OCI-LY7 (cell line): ENCODE measurements around the gene SEMA3G. TPM values are rescaled to one million over a fixed set of nuclear protein-coding genes. Genes with fewer than 3 reads are reported as not detected.

ENCODE experiments used
- BruUV-seq: library from RNA; stranded (reverse); fragments of 400-500 nt; replicated peaks from 2 replicates; lab custom pipeline; 2021; lab: Mats Ljungman, UMichigan
- CTCF ChIA-PET: fragments of 300-600 bp; sonication (Branson Sonifier 250); formaldehyde crosslinking; loops from one replicate; lab custom pipeline; 2022; ENCODE audit warnings: antibody characterized with exemption; ENCODE audit not compliant: unreplicated experiment; lab: Charles Lee
- POLR2A ChIA-PET: fragments of 300-600 bp; sonication (Branson Sonifier 250); formaldehyde crosslinking; loops from one replicate; lab custom pipeline; 2022; ENCODE audit warnings: antibody characterized with exemption; lab: Charles Lee
- DNase-seq: peaks from one replicate; pipeline ENCODE4 v3.0.0-alpha.2; 2015; ENCODE audit warnings: low spot score
- H2AFZ ChIP-seq: fragments of 200-600 bp; sonication (generic), shearing (Covaris generic); 2 replicates; pipeline ENCODE4 v1.6.1; 2014; ENCODE audit warnings: mild to moderate bottlenecking, antibody characterized with exemption, low read length, moderate library complexity
- H3K27ac ChIP-seq: fragments of 200-600 bp; sonication (generic); 2 replicates; pipeline ENCODE4 v1.5.1; 2014; ENCODE audit warnings: mixed run types, low read depth, mild to moderate bottlenecking, moderate library complexity, low read length, inconsistent platforms; ENCODE audit not compliant: poor library complexity, severe bottlenecking
- H3K36me3 ChIP-seq: fragments of 200-600 bp; sonication (generic); 2 replicates; pipeline ENCODE4 v1.6.1; 2014; ENCODE audit warnings: mild to moderate bottlenecking, antibody characterized with exemption, low read length, moderate library complexity, mixed read lengths; ENCODE audit not compliant: insufficient read depth
- H3K4me1 ChIP-seq: fragments of 200-600 bp; sonication (generic); 2 replicates; pipeline ENCODE4 v1.5.1; 2014; ENCODE audit warnings: mild to moderate bottlenecking, low read length; ENCODE audit not compliant: insufficient read depth, poor library complexity, severe bottlenecking
- H3K4me2 ChIP-seq: fragments of 200-600 bp; sonication (generic); 2 replicates; pipeline ENCODE4 v1.6.1; 2014; ENCODE audit warnings: mild to moderate bottlenecking, low read length
- H3K4me3 ChIP-seq: fragments of 200-600 bp; sonication (generic); 2 replicates; pipeline ENCODE4 v1.5.1; 2014; ENCODE audit warnings: mild to moderate bottlenecking, low read depth, low read length; ENCODE audit not compliant: poor library complexity, severe bottlenecking
- H3K79me2 ChIP-seq: fragments of 200-600 bp; sonication (generic); 2 replicates; pipeline ENCODE4 v1.6.1; 2016; ENCODE audit warnings: low read depth, mild to moderate bottlenecking, low read length, moderate library complexity, mixed read lengths; ENCODE audit not compliant: insufficient read depth
- H3K9me2 ChIP-seq: fragments of 200-600 bp; sonication (generic); 2 replicates; pipeline ENCODE4 v1.6.1; 2016; ENCODE audit warnings: mild to moderate bottlenecking, low read length, mixed read lengths; ENCODE audit not compliant: insufficient read depth
- H3K9me3 ChIP-seq: fragments of 200-600 bp; sonication (generic); 2 replicates; pipeline ENCODE4 v1.6.1; 2014; ENCODE audit warnings: mild to moderate bottlenecking, mixed run types, low read length, mixed read lengths
- H4K20me1 ChIP-seq: fragments of 200-600 bp; sonication (generic); 2 replicates; pipeline ENCODE4 v1.6.1; 2014; ENCODE audit warnings: mild to moderate bottlenecking, antibody characterized with exemption, low read length, moderate library complexity, mixed read lengths; ENCODE audit not compliant: insufficient read depth
- CTCF ChIP-seq: fragments of 200-600 bp; sonication (generic); conservative IDR thresholded peaks from 2 replicates; pipeline ENCODE4 v1.5.1; 2014; ENCODE audit warnings: mild to moderate bottlenecking, antibody characterized with exemption, low read length, moderate library complexity, mixed read lengths
- EZH2phosphoT487 ChIP-seq: fragments of 200-600 bp; sonication (generic); IDR thresholded peaks from 2 replicates; pipeline ENCODE4 v1.6.1; 2018; ENCODE audit warnings: low read depth, borderline replicate concordance, mild to moderate bottlenecking, mixed run types, antibody characterized with exemption, low read length, moderate library complexity, mixed read lengths
- intact Hi-C: fragments of 100-400 bp; cut with micrococcal nuclease; formaldehyde crosslinking; loops from one replicate; pipeline ENCODE4 v1.10.0; 2022; ENCODE audit not compliant: unreplicated experiment
- total RNA-seq, 2 experiments: library from RNA; depleted of rRNA in 1 of 2; stranded (reverse); fragments of >200 nt in 1 of 2; shearing (Covaris generic) in 1 of 2; gene quantifications; 2 replicates each; pipeline ENCODE4 v1.2.3, GENCODE V29; 2014 to 2022

The SEMA3G gene
- total RNA-seq, 2 experiments from 2014 or later: not detected

- peaks cover 26% of the 10 kb centered on the region for H3K4me1 ChIP-seq
- intact Hi-C loops: no loop called here
- no peak overlapping the region for H3K27ac ChIP-seq
- no TSS peak for BruUV-seq
- no peaks in the 10 kb centered on the region for H3K9me2 ChIP-seq
- no peak overlapping the region for H3K4me3 ChIP-seq
- H3K36me3 ChIP-seq: peaks cover 61% of the 10 kb centered on the region
- TF ChIP-seq CTCF (no peak), EZH2phosphoT487 (no peak)
- H2AFZ ChIP-seq: no peak overlapping the region
- POLR2A ChIA-PET: no interaction called here
- CTCF ChIA-PET: no interaction called here
- H3K4me2 ChIP-seq: peak overlapping the region; percentile 79; the same call in 1 of the 2 replicates
- no peak for DNase-seq
- peaks cover 40% of the 10 kb centered on the region for H3K79me2 ChIP-seq
- 0 out of 2 replicates have a peak, but pooled peaks cover 5% of the 10 kb centered on the region for H4K20me1 ChIP-seq
- H3K9me3 ChIP-seq: no peaks in the 10 kb centered on the region
These were observed 37.1 kb downstream of the SEMA3G start for GRCh38 chr3:52407779-52408178.

DNA sequence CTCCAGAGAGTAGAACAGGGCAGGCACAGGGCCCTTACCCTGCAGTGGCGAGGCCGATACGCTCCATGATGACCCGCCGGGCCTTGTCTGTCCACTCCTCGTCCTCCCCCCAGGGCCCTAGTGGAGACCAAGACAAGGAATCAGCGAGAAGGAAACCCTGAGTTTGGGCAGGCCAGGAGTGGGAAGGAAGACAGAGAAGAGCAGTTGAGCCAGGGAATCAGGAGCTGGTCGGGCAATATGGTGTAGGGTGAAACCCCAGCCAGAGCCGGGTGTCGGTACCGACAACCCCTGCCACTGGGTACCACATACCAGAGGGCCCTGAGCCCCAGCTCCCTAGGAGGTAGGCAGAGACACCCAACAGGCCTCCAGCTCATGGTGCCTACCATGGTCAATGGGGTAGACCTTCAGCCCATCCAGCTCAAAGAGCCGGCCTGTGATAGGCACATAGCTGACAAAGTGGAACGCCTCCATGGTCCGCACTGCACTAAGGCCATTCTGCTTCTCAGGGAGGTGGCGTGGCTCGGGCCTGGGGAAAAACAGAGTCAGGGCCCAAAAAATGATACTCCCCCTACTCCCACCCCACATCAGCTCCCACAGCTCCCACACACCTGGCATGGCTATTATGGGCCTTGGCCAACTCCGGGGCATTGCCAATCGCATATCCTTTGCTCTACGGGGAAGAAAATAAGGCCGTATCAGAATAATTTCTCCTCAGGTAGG is 38.0 kb downstream of the SEMA3G start:
- H3K79me2 ChIP-seq: peaks cover 32% of the 10 kb centered on the region
- H4K20me1 ChIP-seq: 0 out of 2 replicates have a peak, but pooled peaks cover 5% of the 10 kb centered on the region
- H3K4me2 ChIP-seq: no peak overlapping the region
- peaks cover 68% of the 10 kb centered on the region for H3K36me3 ChIP-seq
- peaks cover 18% of the 10 kb centered on the region for H3K4me1 ChIP-seq
- BruUV-seq: no TSS peak
- POLR2A ChIA-PET: interaction anchor here (0.6 to 0.7 kb wide), 2 partner anchors 49 to 914 kb away, joined by 3 read pairs; no protein-coding TSS in a partner anchor
- intact Hi-C loops: no loop called here
- no peak overlapping the region for H3K4me3 ChIP-seq
- no peak overlapping the region for H3K27ac ChIP-seq
- no peaks in the 10 kb centered on the region for H3K9me3 ChIP-seq
- no peak for TF ChIP-seq EZH2phosphoT487
- TF ChIP-seq CTCF: no peak
- CTCF ChIA-PET: interaction anchor here (0.7 kb wide), 1 partner anchor 49 kb away, joined by 3 read pairs; no protein-coding TSS in a partner anchor
- no peak overlapping the region for H2AFZ ChIP-seq
- no peak for DNase-seq
- no peaks in the 10 kb centered on the region for H3K9me2 ChIP-seq

DNA sequence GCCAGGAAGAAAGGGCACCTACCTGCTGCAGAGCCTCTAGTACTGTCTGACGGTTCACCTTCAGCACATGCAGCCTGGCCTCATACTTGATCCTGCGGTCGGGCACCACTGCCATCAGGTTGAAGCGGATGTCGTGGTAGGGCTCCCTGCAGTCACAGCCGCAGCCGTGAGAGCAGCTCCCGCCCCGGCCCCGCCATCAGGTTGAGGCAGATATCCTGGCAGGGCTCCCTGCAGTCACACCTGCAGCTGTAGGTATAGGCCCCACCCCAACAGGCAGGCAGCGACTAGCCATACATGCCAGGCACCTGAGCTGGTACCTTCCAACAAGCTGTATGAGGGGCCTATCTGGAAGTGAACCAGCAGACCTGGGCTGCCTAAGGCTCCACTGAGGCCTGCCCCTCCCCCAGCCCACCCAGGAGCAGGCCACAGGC is 38.7 kb downstream of the SEMA3G start:
- Histone ChIP-seq H3K36me3 (peaks cover 75% of the 10 kb centered on the region), H3K4me2 (no peak overlapping the region), H3K27ac (no peak overlapping the region), H3K9me3 (no peaks in the 10 kb centered on the region), H3K79me2 (peaks cover 25% of the 10 kb centered on the region), H3K9me2 (no peaks in the 10 kb centered on the region), H4K20me1 (0 out of 2 replicates have a peak, but pooled peaks cover under 1% of the 10 kb centered on the region), H2AFZ (no peak overlapping the region), H3K4me1 (peaks cover 11% of the 10 kb centered on the region), H3K4me3 (no peak overlapping the region)
- POLR2A ChIA-PET: interaction anchor here (0.6 to 0.7 kb wide), 4 partner anchors 48 to 527 kb away, joined by 3 to 4 read pairs (median 3); no protein-coding TSS in a partner anchor
- no peak for TF ChIP-seq EZH2phosphoT487
- TF ChIP-seq CTCF: no peak
- CTCF ChIA-PET: interaction anchor here (0.7 kb wide), 1 partner anchor 49 kb away, joined by 3 read pairs; no protein-coding TSS in a partner anchor
- no peak for DNase-seq
- intact Hi-C loops: no loop called here
- no TSS peak for BruUV-seq
